ENCODE measurements around the gene IVD.

IVD gene

GRCh38 chr15:40464595-40465185 is 59.1 kb downstream of the IVD start:
- no peak for TF ChIP-seq MAX (IDR thresholded peaks at IDR 0.05)
- TF ChIP-seq CREB1 (IDR thresholded peaks at IDR 0.05; ENCODE audit: low read depth), result no peak
- TF ChIP-seq RAD21 (IDR thresholded peaks at IDR 0.05; ENCODE audit: low read depth), result no peak
- TF ChIP-seq CEBPB (IDR thresholded peaks at IDR 0.05), result no peak
- TF ChIP-seq FOXM1 (IDR thresholded peaks at IDR 0.05; ENCODE audit: borderline replicate concordance, low read depth), result no peak
- TF ChIP-seq TAF1 (IDR thresholded peaks at IDR 0.05; ENCODE audit: low read depth), result no peak
- no peak for TF ChIP-seq EGR1 (IDR thresholded peaks at IDR 0.05)
- TF ChIP-seq USF1 (IDR thresholded peaks at IDR 0.05), result no peak

- no peak for TF ChIP-seq ZBTB7A (IDR thresholded peaks at IDR 0.05; ENCODE audit: low read depth)
- no peak for TF ChIP-seq EGR1 (IDR thresholded peaks at IDR 0.05)
- TF ChIP-seq NFIC (IDR thresholded peaks at IDR 0.05), result no peak
- no peak for TF ChIP-seq YY1 (IDR thresholded peaks at IDR 0.05; ENCODE audit: low read depth)
- TF ChIP-seq TAF1 (IDR thresholded peaks at IDR 0.05; ENCODE audit: low read depth), result no peak
- TF ChIP-seq REST (IDR thresholded peaks at IDR 0.05; ENCODE audit: low read depth), result no peak
- TF ChIP-seq CEBPB (IDR thresholded peaks at IDR 0.05), result no peak
- TF ChIP-seq TCF12 (IDR thresholded peaks at IDR 0.05; ENCODE audit: low read depth), result no peak
Observed at GRCh38 chr15:40465939-40466338, 60.3 kb downstream of the IVD start.

- TF ChIP-seq TEAD4 (IDR thresholded peaks at IDR 0.05) (no peak), EGR1 (IDR thresholded peaks at IDR 0.05) (no peak)
Observed at GRCh38 chr15:40466426-40467260, 61.0 kb downstream of the IVD start.

GRCh38 chr15:40467261-40467615 is 61.6 kb downstream of the IVD start:
- TF ChIP-seq CREB1 (IDR thresholded peaks at IDR 0.05; ENCODE audit: low read depth) (no peak), YY1 (IDR thresholded peaks at IDR 0.05; ENCODE audit: low read depth) (no peak), MAX (IDR thresholded peaks at IDR 0.05) (no peak), USF1 (IDR thresholded peaks at IDR 0.05) (no peak), TAF1 (IDR thresholded peaks at IDR 0.05; ENCODE audit: low read depth) (no peak), FOXM1 (IDR thresholded peaks at IDR 0.05; ENCODE audit: borderline replicate concordance, low read depth) (no peak), REST (IDR thresholded peaks at IDR 0.05; ENCODE audit: low read depth) (no peak), CEBPB (IDR thresholded peaks at IDR 0.05) (no peak), NFIC (IDR thresholded peaks at IDR 0.05) (no peak), ZBTB7A (IDR thresholded peaks at IDR 0.05; ENCODE audit: low read depth) (no peak), EP300 (IDR thresholded peaks at IDR 0.05; ENCODE audit: borderline replicate concordance) (no peak), EGR1 (IDR thresholded peaks at IDR 0.05) (no peak), RAD21 (IDR thresholded peaks at IDR 0.05; ENCODE audit: low read depth) (no peak), TCF12 (IDR thresholded peaks at IDR 0.05; ENCODE audit: low read depth) (no peak), TEAD4 (IDR thresholded peaks at IDR 0.05) (no peak)

GRCh38 chr15:40468898-40469331 is 63.3 kb downstream of the IVD start:
- TF ChIP-seq ZBTB7A (IDR thresholded peaks at IDR 0.05; ENCODE audit: low read depth) (no peak), YY1 (IDR thresholded peaks at IDR 0.05; ENCODE audit: low read depth) (no peak), FOXM1 (IDR thresholded peaks at IDR 0.05; ENCODE audit: borderline replicate concordance, low read depth) (no peak), CREB1 (IDR thresholded peaks at IDR 0.05; ENCODE audit: low read depth) (no peak), RAD21 (IDR thresholded peaks at IDR 0.05; ENCODE audit: low read depth) (no peak), REST (IDR thresholded peaks at IDR 0.05; ENCODE audit: low read depth) (no peak), TAF1 (IDR thresholded peaks at IDR 0.05; ENCODE audit: low read depth) (no peak), TEAD4 (IDR thresholded peaks at IDR 0.05) (no peak), MAX (IDR thresholded peaks at IDR 0.05) (no peak), USF1 (IDR thresholded peaks at IDR 0.05) (no peak), EP300 (IDR thresholded peaks at IDR 0.05; ENCODE audit: borderline replicate concordance) (no peak)

Data from Ishikawa (cell line).